Karpas-422 (cell line): ENCODE measurements around the gene PLEKHJ1. TPM values are rescaled to one million over a fixed set of nuclear protein-coding genes. Genes with fewer than 3 reads are reported as not detected.
A peak's percentile ranks its signal among the peaks of the same experiment; 100 is the strongest.

Experiments used
- DNase-seq: peaks from one replicate; pipeline ENCODE4 v3.0.0-alpha.2; 2015
- H2AFZ ChIP-seq: fragments of 200-600 bp; sonication (generic); 2 replicates; pipeline ENCODE4 v1.6.1; 2014; ENCODE audit warnings: antibody characterized with exemption, low read length, mixed read lengths
- H3K27ac ChIP-seq: fragments of 200-600 bp; sonication (generic); 2 replicates; pipeline ENCODE4 v1.5.1; 2014; ENCODE audit warnings: mild to moderate bottlenecking, low read length, moderate library complexity
- H3K27me3 ChIP-seq: fragments of 200-600 bp; sonication (generic); 2 replicates; pipeline ENCODE4 v1.6.1; 2014; ENCODE audit warnings: low read length, mixed read lengths
- H3K36me3 ChIP-seq: fragments of 200-600 bp; sonication (generic); 2 replicates; pipeline ENCODE4 v1.6.1; 2014; ENCODE audit warnings: low read length, mixed read lengths; ENCODE audit not compliant: insufficient read depth
- H3K4me1 ChIP-seq: fragments of 200-600 bp; sonication (generic); 2 replicates; pipeline ENCODE4 v1.6.1; 2014; ENCODE audit warnings: mild to moderate bottlenecking, low read length, mixed read lengths
- H3K4me2 ChIP-seq: fragments of 200-600 bp; sonication (generic); 2 replicates; pipeline ENCODE4 v1.6.1; 2014; ENCODE audit warnings: low read length, low read depth, mild to moderate bottlenecking; ENCODE audit not compliant: poor library complexity, severe bottlenecking
- H3K4me3 ChIP-seq: fragments of 200-600 bp; sonication (generic); 2 replicates; pipeline ENCODE4 v1.5.1; 2014; ENCODE audit warnings: mild to moderate bottlenecking, antibody characterized with exemption, low read length, mixed read lengths
- H3K79me2 ChIP-seq: fragments of 200-600 bp; sonication (generic); 2 replicates; pipeline ENCODE4 v1.6.1; 2014; ENCODE audit warnings: mild to moderate bottlenecking, low read length, mixed read lengths
- H3K9ac ChIP-seq: fragments of 200-600 bp; sonication (generic); 2 replicates; pipeline ENCODE4 v1.6.0; 2014; ENCODE audit warnings: low read length
- H3K9me2 ChIP-seq: fragments of 200-600 bp; sonication (generic), shearing (Covaris generic); replicated peaks from 2 replicates; pipeline ENCODE4 v1.6.0; 2014; ENCODE audit warnings: mild to moderate bottlenecking, low read length, moderate library complexity; ENCODE audit not compliant: insufficient read depth
- H3K9me3 ChIP-seq: fragments of 300-700, 200-600 bp; sonication (generic); 2 replicates; pipeline ENCODE4 v1.6.1; 2014; ENCODE audit warnings: low read length, mixed read lengths
- H4K20me1 ChIP-seq: fragments of 200-600 bp; sonication (generic); 2 replicates; pipeline ENCODE4 v1.6.1; 2014; ENCODE audit warnings: mild to moderate bottlenecking, antibody characterized with exemption, low read length, low read depth; ENCODE audit not compliant: insufficient read depth
- total RNA-seq: library from RNA; depleted of rRNA; stranded (reverse); fragments of >200 nt; shearing (Covaris generic); gene quantifications from 2 replicates; pipeline ENCODE4 v1.2.3, GENCODE V29; 2014; ENCODE audit warnings: low replicate concordance

Gene PLEKHJ1
- total RNA-seq, 1 experiment from 2014 or later = 57.4 TPM

DNA sequence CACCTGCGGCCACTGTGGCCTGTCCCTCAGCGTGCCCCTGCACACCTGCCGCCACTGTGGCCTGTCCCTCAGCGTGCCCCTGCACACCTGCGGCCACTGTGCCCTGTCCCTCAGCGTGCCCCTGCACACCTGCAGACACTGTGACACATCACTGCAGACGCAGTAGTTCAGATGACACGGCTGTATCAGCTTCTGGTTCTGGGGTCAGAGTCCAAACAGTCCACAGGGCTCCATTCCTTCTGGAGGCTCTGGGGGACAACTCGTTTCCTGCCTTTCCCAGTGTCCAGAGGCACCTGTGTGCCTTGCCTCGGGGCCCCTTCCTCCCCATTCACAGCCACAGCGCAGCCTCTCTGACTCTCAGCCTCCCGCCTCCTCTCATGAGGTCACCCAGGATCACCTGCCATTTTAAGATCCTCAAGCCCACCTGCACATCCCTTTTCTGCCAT lies 6.0 kb upstream of the PLEKHJ1 start:
- Histone ChIP-seq H4K20me1 (peaks cover 53% of the 10 kb centered on the region), H3K79me2 (peaks cover 62% of the 10 kb centered on the region), H3K4me2 (no peak overlapping the region), H3K27me3 (no peaks in the 10 kb centered on the region), H3K9me3 (no peaks in the 10 kb centered on the region), H3K9me2 (no peaks in the 10 kb centered on the region), H3K9ac (no peak overlapping the region), H3K27ac (no peak overlapping the region), H3K36me3 (peaks cover 18% of the 10 kb centered on the region), H3K4me1 (peaks cover 23% of the 10 kb centered on the region), H2AFZ (no peak overlapping the region), H3K4me3 (no peak overlapping the region)
- no peak for DNase-seq

DNA sequence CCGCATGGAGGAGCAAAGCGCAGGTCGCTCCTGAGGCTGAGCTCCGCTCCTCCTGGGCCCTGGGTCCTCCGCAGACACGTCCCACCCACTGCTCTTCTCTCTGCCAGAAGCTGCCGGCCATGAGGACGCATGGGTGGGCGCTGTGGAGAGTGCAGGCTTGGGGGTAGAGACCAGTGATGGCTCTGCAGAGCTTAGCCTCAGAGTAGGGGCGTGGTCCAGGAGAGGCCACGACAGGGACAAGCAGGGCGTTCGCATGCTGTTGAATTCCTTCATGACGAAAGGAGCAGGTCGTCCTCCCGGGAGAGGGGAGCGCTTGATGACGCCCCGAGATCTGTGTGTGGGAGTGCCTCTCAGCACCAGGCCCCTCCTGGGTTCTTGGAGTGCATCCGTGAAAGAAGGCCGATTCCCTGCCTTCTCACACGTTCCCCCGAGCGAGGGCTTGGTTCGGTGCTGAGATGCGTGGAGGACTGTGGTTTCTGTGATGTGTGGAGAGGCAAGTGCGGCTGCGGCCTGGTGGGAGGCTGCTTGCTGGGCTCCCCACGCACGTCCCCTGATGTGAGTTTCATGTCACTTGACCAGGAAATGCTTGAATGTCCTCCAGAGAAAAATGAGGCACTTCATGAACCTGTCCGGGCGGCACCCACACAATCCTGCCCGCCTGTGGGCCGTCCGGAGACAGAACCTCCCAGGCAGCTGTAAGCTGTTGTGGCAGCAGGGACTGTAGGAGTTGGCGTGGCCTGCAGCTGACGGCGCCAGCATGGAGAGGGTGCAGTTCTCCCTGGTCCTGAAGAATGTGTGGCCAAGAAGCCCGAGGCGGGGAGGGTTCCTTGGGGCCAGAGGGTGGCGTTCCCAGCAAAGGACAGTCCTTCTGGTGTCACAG lies 5.0 kb upstream of the PLEKHJ1 start:
- H3K9me3 ChIP-seq = no peaks in the 10 kb centered on the region
- H3K4me3 ChIP-seq = no peak overlapping the region
- H4K20me1 ChIP-seq = peaks cover 53% of the 10 kb centered on the region
- H3K9me2 ChIP-seq = no peaks in the 10 kb centered on the region
- no peak overlapping the region for H3K27ac ChIP-seq
- no peak overlapping the region for H3K9ac ChIP-seq
- no peak for DNase-seq
- H3K36me3 ChIP-seq = peaks cover 18% of the 10 kb centered on the region; the same call in 1 of the 2 replicates
- no peaks in the 10 kb centered on the region for H3K27me3 ChIP-seq
- no peak overlapping the region for H3K4me2 ChIP-seq
- H2AFZ ChIP-seq = no peak overlapping the region
- H3K79me2 ChIP-seq = peaks cover 67% of the 10 kb centered on the region
- H3K4me1 ChIP-seq = peaks cover 26% of the 10 kb centered on the region

- peaks cover 28% of the 10 kb centered on the region for H3K4me1 ChIP-seq
- no peak for DNase-seq
- H2AFZ ChIP-seq = no peak overlapping the region
- H3K79me2 ChIP-seq = peaks cover 76% of the 10 kb centered on the region
- no peaks in the 10 kb centered on the region for H3K27me3 ChIP-seq
- peaks cover 18% of the 10 kb centered on the region; the same call in 1 of the 2 replicates for H3K36me3 ChIP-seq
- H3K9me2 ChIP-seq = no peaks in the 10 kb centered on the region
- peaks cover 53% of the 10 kb centered on the region for H4K20me1 ChIP-seq
- H3K4me3 ChIP-seq = no peak overlapping the region
- no peak overlapping the region for H3K4me2 ChIP-seq
- no peak overlapping the region for H3K27ac ChIP-seq
- no peak overlapping the region for H3K9ac ChIP-seq
- no peaks in the 10 kb centered on the region for H3K9me3 ChIP-seq
Measured at GRCh38 chr19:2239771-2240770, 3.9 kb upstream of the PLEKHJ1 start.

GRCh38 chr19:2239173-2239572 lies 3.0 kb upstream of the PLEKHJ1 start:
- Histone ChIP-seq H3K9me3 (no peaks in the 10 kb centered on the region), H3K4me2 (peak overlapping the region; percentile 100), H3K79me2 (peaks cover 85% of the 10 kb centered on the region), H3K4me3 (0 out of 2 replicates have a peak overlapping the region, but pooled peaks have one; percentile 99), H3K9ac (peak overlapping the region; percentile 83; the same call in 1 of the 2 replicates), H3K9me2 (no peaks in the 10 kb centered on the region), H4K20me1 (peaks cover 53% of the 10 kb centered on the region), H2AFZ (no peak overlapping the region), H3K4me1 (peaks cover 37% of the 10 kb centered on the region), H3K27me3 (no peaks in the 10 kb centered on the region), H3K36me3 (peaks cover 18% of the 10 kb centered on the region; the same call in 1 of the 2 replicates), H3K27ac (no peak overlapping the region)
- DNase-seq = no peak

- H3K4me2 ChIP-seq = peak overlapping the region; percentile 100
- peaks cover 53% of the 10 kb centered on the region for H4K20me1 ChIP-seq
- no peaks in the 10 kb centered on the region for H3K9me3 ChIP-seq
- peaks cover 21% of the 10 kb centered on the region; the same call in 1 of the 2 replicates for H3K36me3 ChIP-seq
- peaks cover 89% of the 10 kb centered on the region for H3K79me2 ChIP-seq
- peaks cover 40% of the 10 kb centered on the region for H3K4me1 ChIP-seq
- H3K4me3 ChIP-seq = peak overlapping the region; percentile 99
- DNase-seq = no peak
- peak overlapping the region; percentile 41; the same call in 1 of the 2 replicates for H3K27ac ChIP-seq
- H3K27me3 ChIP-seq = no peaks in the 10 kb centered on the region
- H2AFZ ChIP-seq = no peak overlapping the region
- no peaks in the 10 kb centered on the region for H3K9me2 ChIP-seq
- H3K9ac ChIP-seq = peak overlapping the region; percentile 83
Measured at GRCh38 chr19:2237869-2238153, 1.7 kb upstream of the PLEKHJ1 start.

- H3K36me3 ChIP-seq = peaks cover 21% of the 10 kb centered on the region; the same call in 1 of the 2 replicates
- peak overlapping the region; percentile 83 for H3K9ac ChIP-seq
- H3K4me1 ChIP-seq = peaks cover 40% of the 10 kb centered on the region
- peak overlapping the region; percentile 99 for H3K4me3 ChIP-seq
- peaks cover 84% of the 10 kb centered on the region for H3K79me2 ChIP-seq
- H4K20me1 ChIP-seq = peaks cover 51% of the 10 kb centered on the region
- peak overlapping the region; percentile 77 for H3K27ac ChIP-seq
- peak overlapping the region; percentile 100 for H3K4me2 ChIP-seq
- H3K9me2 ChIP-seq = no peaks in the 10 kb centered on the region
- no peaks in the 10 kb centered on the region for H3K9me3 ChIP-seq
- no peak overlapping the region; the same call in 1 of the 2 replicates for H2AFZ ChIP-seq
- DNase-seq = no peak
- no peaks in the 10 kb centered on the region for H3K27me3 ChIP-seq
Measured at GRCh38 chr19:2237051-2237868, 1.1 kb upstream of the PLEKHJ1 start.

DNA sequence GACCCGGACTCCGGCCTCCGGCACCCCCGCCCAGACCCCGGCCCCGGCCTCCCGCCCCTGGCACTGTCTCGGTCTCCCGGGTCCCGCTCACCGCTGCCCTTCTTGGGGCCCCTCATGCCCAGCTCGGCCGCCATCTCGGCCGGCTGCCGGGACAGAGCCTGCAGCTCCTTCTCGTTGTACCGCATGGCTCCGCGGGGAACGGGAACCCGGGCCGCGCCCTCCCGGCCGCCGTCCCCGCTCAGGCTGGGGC lies 140 bp downstream of the PLEKHJ1 start:
- peaks cover 21% of the 10 kb centered on the region; the same call in 1 of the 2 replicates for H3K36me3 ChIP-seq
- H3K27me3 ChIP-seq = no peaks in the 10 kb centered on the region
- H2AFZ ChIP-seq = no peak overlapping the region; the same call in 1 of the 2 replicates
- H3K4me3 ChIP-seq = peak overlapping the region; percentile 99
- H3K9me2 ChIP-seq = no peaks in the 10 kb centered on the region
- H3K79me2 ChIP-seq = peaks cover 71% of the 10 kb centered on the region
- peaks cover 38% of the 10 kb centered on the region for H4K20me1 ChIP-seq
- no peak for DNase-seq
- peak overlapping the region; percentile 83 for H3K9ac ChIP-seq
- no peaks in the 10 kb centered on the region for H3K9me3 ChIP-seq
- peaks cover 40% of the 10 kb centered on the region for H3K4me1 ChIP-seq
- peak overlapping the region; percentile 77 for H3K27ac ChIP-seq
- peak overlapping the region; percentile 100 for H3K4me2 ChIP-seq
